SU-DHL-6 (cell line): ENCODE measurements around the gene SLC25A18.

Source experiments
- H2AFZ ChIP-seq: fragments of 200-600 bp; sonication (generic); 2 replicates; pipeline ENCODE4 v1.6.1; 2014; ENCODE audit warnings: low read depth, mild to moderate bottlenecking, moderate library complexity, mixed read lengths, antibody characterized with exemption, low read length; ENCODE audit not compliant: severe bottlenecking
- H3F3A ChIP-seq: fragments of 200-600 bp; shearing (Covaris generic); 2 replicates; pipeline ENCODE4 v1.6.0; 2016; ENCODE audit warnings: antibody characterized with exemption, mild to moderate bottlenecking; ENCODE audit not compliant: insufficient read depth
- H3K27ac ChIP-seq: fragments of 200-600 bp; sonication (generic); 2 replicates; pipeline ENCODE4 v1.5.1; 2016; ENCODE audit warnings: low read depth, mild to moderate bottlenecking, low read length, moderate library complexity, mixed read lengths
- H3K27me3 ChIP-seq: fragments of 200-600 bp; sonication (generic), shearing (Covaris generic); 2 replicates; pipeline ENCODE4 v1.6.0; 2014; ENCODE audit warnings: mild to moderate bottlenecking, low read length
- H3K36me3 ChIP-seq: fragments of 200-600 bp; sonication (generic); 2 replicates; pipeline ENCODE4 v1.6.1; 2014; ENCODE audit warnings: mild to moderate bottlenecking, low read length, mixed read lengths
- H3K4me2 ChIP-seq: fragments of 300-600, 200-600 bp; shearing (Covaris generic), sonication (generic); 2 replicates; pipeline ENCODE4 v1.6.0; 2014; ENCODE audit warnings: low read length, low read depth, mild to moderate bottlenecking; ENCODE audit not compliant: poor library complexity, severe bottlenecking
- H3K4me3 ChIP-seq: fragments of 200-600 bp; sonication (generic); 2 replicates; pipeline ENCODE4 v1.5.1; 2014; ENCODE audit warnings: antibody characterized with exemption, low read length, mild to moderate bottlenecking, mixed read lengths; ENCODE audit not compliant: insufficient read depth, poor library complexity, severe bottlenecking
- H3K79me2 ChIP-seq: fragments of 200-600 bp; sonication (generic); 2 replicates; pipeline ENCODE4 v1.6.1; 2014; ENCODE audit warnings: mild to moderate bottlenecking, low read length, moderate library complexity; ENCODE audit not compliant: insufficient read depth
- H3K9ac ChIP-seq: fragments of 200-600 bp; sonication (generic); 2 replicates; pipeline ENCODE4 v1.7.0; 2014; ENCODE audit warnings: mild to moderate bottlenecking, low read length
- H3K9me2 ChIP-seq: fragments of 200-600 bp; sonication (generic); replicated peaks from 2 replicates; pipeline ENCODE4 v1.6.1; 2014; ENCODE audit warnings: low read length; ENCODE audit not compliant: insufficient read depth
- H3K9me3 ChIP-seq: fragments of 200-600 bp; sonication (generic); 2 replicates; pipeline ENCODE4 v1.6.1; 2014; ENCODE audit warnings: low read length, mixed read lengths; ENCODE audit not compliant: insufficient read depth
- H4K20me1 ChIP-seq: fragments of 200-600 bp; sonication (generic); 2 replicates; pipeline ENCODE4 v1.6.1; 2014; ENCODE audit warnings: low read depth, mild to moderate bottlenecking, antibody characterized with exemption, low read length, moderate library complexity, mixed read lengths
- CTCF ChIP-seq: fragments of 200-600 bp; sonication (generic); IDR thresholded peaks from one replicate; pipeline ENCODE4 v1.5.1; 2017; ENCODE audit warnings: antibody characterized with exemption, mild to moderate bottlenecking, low read length, moderate library complexity; ENCODE audit not compliant: insufficient read depth, poor library complexity, severe bottlenecking
- EZH2phosphoT487 ChIP-seq: fragments of 200-600 bp; sonication (generic), shearing (Covaris generic); conservative IDR thresholded peaks from 2 replicates; pipeline ENCODE4 v1.6.1; 2018; ENCODE audit warnings: mild to moderate bottlenecking, antibody characterized with exemption, low read length, moderate library complexity, mixed read lengths

Gene SLC25A18

GRCh38 chr22:17575151-17575550 lies 11.9 kb downstream of the SLC25A18 start:
- H3K4me3 ChIP-seq = no peak overlapping the region
- no peaks in the 10 kb centered on the region for H4K20me1 ChIP-seq
- no peak overlapping the region for H2AFZ ChIP-seq
- H3K36me3 ChIP-seq = no peaks in the 10 kb centered on the region
- H3F3A ChIP-seq = no peaks in the 10 kb centered on the region
- no peaks in the 10 kb centered on the region for H3K9me2 ChIP-seq
- H3K27ac ChIP-seq = no peak overlapping the region
- no peaks in the 10 kb centered on the region for H3K27me3 ChIP-seq
- no peak overlapping the region for H3K9ac ChIP-seq
- H3K4me2 ChIP-seq = no peak overlapping the region
- H3K9me3 ChIP-seq = no peaks in the 10 kb centered on the region
- no peak for TF ChIP-seq CTCF
- TF ChIP-seq EZH2phosphoT487 = no peak
- H3K79me2 ChIP-seq = no peaks in the 10 kb centered on the region

GRCh38 chr22:17575681-17576080 lies 12.4 kb downstream of the SLC25A18 start:
- Histone ChIP-seq H3K36me3 (no peaks in the 10 kb centered on the region), H3K9ac (no peak overlapping the region), H3K9me3 (no peaks in the 10 kb centered on the region), H3K4me2 (no peak overlapping the region), H3K27ac (no peak overlapping the region), H3F3A (no peaks in the 10 kb centered on the region), H2AFZ (no peak overlapping the region), H4K20me1 (no peaks in the 10 kb centered on the region), H3K79me2 (no peaks in the 10 kb centered on the region), H3K27me3 (no peaks in the 10 kb centered on the region), H3K4me3 (no peak overlapping the region), H3K9me2 (no peaks in the 10 kb centered on the region)
- TF ChIP-seq CTCF = no peak
- TF ChIP-seq EZH2phosphoT487 = no peak

- Histone ChIP-seq H3K27me3 (no peaks in the 10 kb centered on the region), H4K20me1 (no peaks in the 10 kb centered on the region), H3F3A (no peaks in the 10 kb centered on the region), H3K4me2 (no peak overlapping the region), H3K79me2 (no peaks in the 10 kb centered on the region), H3K27ac (no peak overlapping the region), H3K36me3 (no peaks in the 10 kb centered on the region), H3K4me3 (no peak overlapping the region), H3K9ac (no peak overlapping the region), H2AFZ (no peak overlapping the region), H3K9me2 (no peaks in the 10 kb centered on the region), H3K9me3 (no peaks in the 10 kb centered on the region)
- TF ChIP-seq CTCF = no peak
- no peak for TF ChIP-seq EZH2phosphoT487
Measured at GRCh38 chr22:17576470-17576869, 13.2 kb downstream of the SLC25A18 start.
